H1 (cell line): ENCODE measurements around the gene AKR7A2.
A peak's percentile ranks its signal among the peaks of the same experiment; 100 is the strongest.

Experiments
- CTCF ChIP-seq, 3 experiments: IDR thresholded peaks; 1 replicate in 2 of 3; 2 replicates in 1 of 3; pipeline versions ENCODE4 v1.5.1 to v1.6.1; 2011; ENCODE audit warnings: low read length in 3 of 3, mild to moderate bottlenecking in 3 of 3, inconsistent platforms in 2 of 3, low read depth in 1 of 3, moderate library complexity in 1 of 3; ENCODE audit not compliant: insufficient read depth in 1 of 3; ENCODE audit errors: control extremely low read depth in 1 of 3
- EZH2 ChIP-seq: fragments of 200-600 bp; sonication (generic); IDR thresholded peaks from 2 replicates; pipeline ENCODE4 v1.7.1; 2012; ENCODE audit warnings: low read depth, mild to moderate bottlenecking, moderate library complexity, low read length, inconsistent platforms; ENCODE audit not compliant: severe bottlenecking
- MAX ChIP-seq: IDR thresholded peaks from 2 replicates; pipeline ENCODE4 v1.6.1; 2012; ENCODE audit warnings: inconsistent platforms

GRCh38 chr1:19344372-19344810 is 32.4 kb upstream of the AKR7A2 start:
- peak; percentile 90 to 98 (median 96) for TF ChIP-seq CTCF (IDR thresholded peaks at IDR 0.05; ENCODE audit: control extremely low read depth in 1 of 3, insufficient read depth in 1 of 3, low read depth in 1 of 3, low read length in 3 of 3)
- TF ChIP-seq EZH2: no peak
- peak; percentile 59; the same call in 1 of the 2 replicates for TF ChIP-seq MAX
